ENCODE measurements around the gene LRRK1.

DNA sequence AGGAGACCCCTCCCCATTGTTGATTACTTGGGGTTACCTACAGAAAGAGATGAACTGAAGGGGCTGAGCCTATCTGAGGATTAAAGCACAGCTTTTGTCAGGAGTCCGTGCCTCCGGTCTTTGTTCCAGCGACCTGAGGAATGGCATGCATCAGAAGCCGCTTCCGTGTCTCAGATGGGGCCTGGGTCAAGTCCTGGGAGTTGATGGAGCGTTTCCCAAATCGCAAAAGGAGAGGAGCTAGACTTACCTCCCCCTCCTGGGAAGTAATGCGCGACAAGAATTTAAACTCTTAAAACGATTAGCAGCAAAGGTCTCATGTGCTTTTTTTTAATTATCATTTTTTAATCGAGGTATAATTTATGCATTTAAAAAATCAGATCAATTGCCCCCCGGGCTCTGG lies 40.5 kb upstream of the LRRK1 start:
- TF ChIP-seq, protein P1, sequence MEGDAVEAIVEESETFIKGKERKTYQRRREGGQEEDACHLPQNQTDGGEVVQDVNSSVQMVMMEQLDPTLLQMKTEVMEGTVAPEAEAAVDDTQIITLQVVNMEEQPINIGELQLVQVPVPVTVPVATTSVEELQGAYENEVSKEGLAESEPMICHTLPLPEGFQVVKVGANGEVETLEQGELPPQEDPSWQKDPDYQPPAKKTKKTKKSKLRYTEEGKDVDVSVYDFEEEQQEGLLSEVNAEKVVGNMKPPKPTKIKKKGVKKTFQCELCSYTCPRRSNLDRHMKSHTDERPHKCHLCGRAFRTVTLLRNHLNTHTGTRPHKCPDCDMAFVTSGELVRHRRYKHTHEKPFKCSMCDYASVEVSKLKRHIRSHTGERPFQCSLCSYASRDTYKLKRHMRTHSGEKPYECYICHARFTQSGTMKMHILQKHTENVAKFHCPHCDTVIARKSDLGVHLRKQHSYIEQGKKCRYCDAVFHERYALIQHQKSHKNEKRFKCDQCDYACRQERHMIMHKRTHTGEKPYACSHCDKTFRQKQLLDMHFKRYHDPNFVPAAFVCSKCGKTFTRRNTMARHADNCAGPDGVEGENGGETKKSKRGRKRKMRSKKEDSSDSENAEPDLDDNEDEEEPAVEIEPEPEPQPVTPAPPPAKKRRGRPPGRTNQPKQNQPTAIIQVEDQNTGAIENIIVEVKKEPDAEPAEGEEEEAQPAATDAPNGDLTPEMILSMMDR (IDR thresholded peaks at IDR 0.05): no peak
- no peak for TF ChIP-seq POLR2A (IDR thresholded peaks at IDR 0.05)

Measured in ovary (tissue), 3 donors.